RWPE1 (cell line): ENCODE data around the gene MED27.

Experiments used
- CTCF ChIA-PET: fragments of 350-600 bp; sonication (Branson Sonifier 250); formaldehyde crosslinking; extraction: SDS; loops from one replicate; lab custom pipeline; 2021; lab: Yijun Ruan, JAX
- POLR2A ChIA-PET: fragments of 400-600 bp; formaldehyde crosslinking; extraction: SDS; loops from one replicate; lab custom pipeline; 2020; ENCODE audit warnings: antibody characterized with exemption; ENCODE audit not compliant: low non-redundant PET; lab: Yijun Ruan, JAX
- DNase-seq: peaks from one replicate; pipeline ENCODE4 v3.0.0; 2012; ENCODE audit warnings: low spot score
- H3K27ac ChIP-seq: fragments of 450-650 bp; 2 replicates; pipeline ENCODE4 v1.5.1; 2017
- CTCF ChIP-seq: fragments of 450-650 bp; conservative IDR thresholded peaks from 2 replicates; pipeline ENCODE4 v1.5.1; 2017; ENCODE audit warnings: low read depth, mild to moderate bottlenecking

Gene MED27

DNA sequence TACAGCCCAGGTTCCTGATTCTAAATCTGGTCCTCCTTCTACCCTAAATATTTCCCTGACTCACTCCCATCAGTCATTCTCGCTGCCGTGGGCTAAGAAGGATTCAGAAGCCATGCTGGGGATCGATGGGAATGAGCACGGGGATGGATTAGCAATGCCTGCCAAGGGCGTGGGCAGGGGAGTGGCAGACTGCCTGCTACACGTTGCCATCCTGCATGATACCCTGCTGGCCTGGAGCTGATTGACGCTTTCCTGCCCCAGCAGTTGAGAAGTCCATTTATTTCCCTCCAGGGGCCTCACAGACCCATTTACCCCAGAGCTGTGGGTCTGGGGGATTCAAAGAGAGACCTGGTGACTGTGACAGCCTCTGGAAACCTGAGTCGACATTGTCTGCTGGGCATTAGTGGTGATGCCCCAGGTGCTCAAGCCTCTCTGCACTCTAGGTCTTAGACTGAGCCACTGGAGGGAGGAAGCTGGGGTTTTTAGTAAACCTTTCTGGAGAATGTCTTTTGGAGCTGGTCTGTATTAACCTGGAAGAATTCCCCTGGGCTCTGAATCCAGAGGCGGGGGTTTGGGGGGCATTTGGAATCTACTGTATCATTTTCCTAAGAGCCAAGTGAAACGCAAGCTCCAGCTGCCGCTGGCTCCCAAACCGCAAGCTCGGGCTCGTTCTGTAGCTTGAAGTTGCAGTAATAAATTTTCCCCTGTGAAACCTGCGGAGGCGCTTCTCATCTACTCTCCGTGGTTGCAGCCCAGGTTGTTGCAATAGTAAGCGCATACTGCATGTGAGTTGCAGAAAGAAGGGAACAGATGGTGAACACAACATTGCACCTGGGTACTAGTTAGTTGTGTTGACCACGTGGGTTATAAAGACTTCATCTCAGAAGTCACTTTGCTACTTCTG is 263.4 kb downstream of the MED27 start:
- POLR2A ChIA-PET, result no interaction called here
- CTCF ChIA-PET, result interaction anchor here (0.5 to 1.0 kb wide), 7 partner anchors 15 to 719 kb away, joined by 3 to 4 read pairs (median 3); no protein-coding TSS in a partner anchor
- no peak overlapping the region for H3K27ac ChIP-seq
- DNase-seq, result no peak
- TF ChIP-seq CTCF, result no peak

GRCh38 chr9:131814707-131815106 is 265.0 kb downstream of the MED27 start:
- ChIA-PET CTCF (interaction anchor here (0.7 to 1.1 kb wide), 2 partner anchors 11 to 18 kb away, joined by 3 to 5 read pairs; no protein-coding TSS in a partner anchor), POLR2A (no interaction called here)
- H3K27ac ChIP-seq, result no peak overlapping the region
- no peak for TF ChIP-seq CTCF
- DNase-seq, result no peak

- H3K27ac ChIP-seq, result no peak overlapping the region
- no peak for DNase-seq
- TF ChIP-seq CTCF, result no peak
- ChIA-PET CTCF (interaction anchor here (0.6 kb wide), 2 partner anchors 21 to 41 kb away, joined by 3 to 4 read pairs; no protein-coding TSS in a partner anchor), POLR2A (no interaction called here)
These were observed 266.6 kb downstream of the MED27 start for GRCh38 chr9:131813116-131813515.

GRCh38 chr9:131812116-131812790 is 267.4 kb downstream of the MED27 start:
- POLR2A ChIA-PET, result no interaction called here
- no peak for DNase-seq
- CTCF ChIA-PET, result no interaction called here

DNA sequence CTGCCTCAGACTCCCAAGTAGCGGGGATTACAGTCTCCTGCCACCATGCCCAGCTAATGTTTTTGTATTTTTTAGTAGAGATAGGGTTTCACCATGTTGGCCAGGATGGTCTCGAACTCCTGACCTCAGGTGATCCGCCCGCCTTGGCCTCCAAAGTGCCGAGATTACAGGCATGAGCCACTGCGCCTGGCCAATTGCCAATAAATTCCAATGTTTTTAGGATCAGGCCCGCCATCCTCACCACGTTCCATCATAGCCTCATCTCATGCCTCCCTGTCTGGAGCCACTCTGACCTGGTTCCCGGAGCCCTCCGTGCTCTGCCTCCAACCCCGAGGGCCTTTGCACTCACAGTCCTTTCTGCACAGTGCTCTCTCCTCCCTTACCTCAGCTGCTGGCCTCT is 268.3 kb downstream of the MED27 start:
- TF ChIP-seq CTCF, result no peak
- POLR2A ChIA-PET, result no interaction called here
- CTCF ChIA-PET, result no interaction called here
- H3K27ac ChIP-seq, result no peak overlapping the region
- DNase-seq, result no peak

More at GRCh38 chr9:131812116-131812790, 267.4 kb downstream of the MED27 start:
- no peak for TF ChIP-seq CTCF
- H3K27ac ChIP-seq, result no peak overlapping the region
